DND-41 (cell line): Measurements from ENCODE around the gene SERPINI1.

ENCODE experiments used
- ATAC-seq: fragments of 200-7000 bp; cut with Tn5 transposase; 3 replicates; pipeline ENCODE4 v1.9.1; 2021; ENCODE audit warnings: low read depth; ENCODE audit not compliant: insufficient read depth
- DNase-seq: peaks from one replicate; pipeline ENCODE4 v3.0.0-alpha.2; 2020
- H2AFZ ChIP-seq: 2 replicates; pipeline ENCODE4 v1.6.0; 2012; ENCODE audit warnings: low read depth, low read length
- H3K27ac ChIP-seq: 2 replicates; pipeline ENCODE4 v1.5.1; 2012; ENCODE audit warnings: low read length, inconsistent platforms
- H3K27me3 ChIP-seq: fragments of 200-600 bp; sonication (generic); 2 replicates; pipeline ENCODE4 v1.6.0; 2012; ENCODE audit warnings: low read length, mild to moderate bottlenecking, inconsistent platforms; ENCODE audit not compliant: insufficient read depth, poor library complexity
- H3K36me3 ChIP-seq: 2 replicates; pipeline ENCODE4 v1.5.1; 2012; ENCODE audit warnings: low read length, inconsistent platforms; ENCODE audit not compliant: insufficient read depth
- H3K4me1 ChIP-seq: 2 replicates; pipeline ENCODE4 v1.5.1; 2012; ENCODE audit warnings: mild to moderate bottlenecking, low read length; ENCODE audit not compliant: insufficient read depth
- H3K4me2 ChIP-seq: 2 replicates; pipeline ENCODE4 v1.6.0; 2012; ENCODE audit warnings: mild to moderate bottlenecking, moderate library complexity, low read length, inconsistent platforms; ENCODE audit not compliant: insufficient read depth
- H3K4me3 ChIP-seq, 2 experiments: fragments of 200-600 bp in 1 of 2; shearing (Covaris generic) in 1 of 2; 2 replicates each; pipeline ENCODE4 v1.5.1; 2012 to 2016; ENCODE audit warnings: inconsistent platforms in 2 of 2, low read length in 2 of 2, mild to moderate bottlenecking in 2 of 2, low read depth in 1 of 2, moderate library complexity in 1 of 2
- H3K79me2 ChIP-seq: 2 replicates; pipeline ENCODE4 v1.6.0; 2012; ENCODE audit warnings: low read length, inconsistent platforms; ENCODE audit not compliant: insufficient read depth
- H3K9ac ChIP-seq: 2 replicates; pipeline ENCODE4 v1.6.0; 2012; ENCODE audit warnings: low read depth, mild to moderate bottlenecking, inconsistent platforms, low read length, moderate library complexity
- H3K9me3 ChIP-seq: 2 replicates; pipeline ENCODE4 v1.5.1; 2012; ENCODE audit warnings: low read length, moderate library complexity, mild to moderate bottlenecking, inconsistent platforms; ENCODE audit not compliant: insufficient read depth, severe bottlenecking
- H4K20me1 ChIP-seq: 2 replicates; pipeline ENCODE4 v1.6.0; 2012; ENCODE audit warnings: low read length; ENCODE audit not compliant: insufficient read depth
- EZH2 ChIP-seq: IDR thresholded peaks from 3 replicates; pipeline ENCODE4 v1.6.1; 2012; ENCODE audit warnings: borderline replicate concordance, low read depth, mild to moderate bottlenecking, moderate library complexity, low read length, inconsistent platforms; ENCODE audit not compliant: severe bottlenecking
- TF ChIP-seq, protein P1 (sequence below): IDR thresholded peaks from 2 replicates; pipeline ENCODE4 v1.5.1; 2012; ENCODE audit warnings: borderline replicate concordance, low read length, moderate library complexity, mild to moderate bottlenecking; ENCODE audit not compliant: poor library complexity, severe bottlenecking; ENCODE audit errors: extremely low read depth

SERPINI1 gene

DNA sequence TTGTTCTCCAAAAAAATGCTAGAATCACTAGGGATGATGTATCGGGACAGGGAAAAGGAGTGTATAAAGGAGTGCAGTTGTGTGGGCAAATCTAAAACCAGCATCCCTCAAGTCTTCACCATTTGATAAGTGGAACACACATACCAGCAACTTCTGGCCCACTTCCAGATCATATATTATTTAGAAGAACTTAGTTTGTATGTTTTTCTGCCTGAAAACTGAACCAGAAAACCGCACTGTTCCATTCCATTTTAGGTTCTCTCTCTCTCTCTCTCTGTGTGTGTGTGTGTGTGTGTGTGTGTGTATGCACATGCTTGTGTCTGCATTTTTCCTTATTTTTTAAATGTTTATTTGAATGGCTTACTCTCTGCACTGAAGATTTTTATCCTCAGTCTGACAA lies 93.5 kb downstream of the SERPINI1 start:
- no peaks in the 10 kb centered on the region for H3K79me2 ChIP-seq
- H3K9ac ChIP-seq = no peak overlapping the region
- ATAC-seq (no peak), DNase-seq (no peak)
- H3K36me3 ChIP-seq = no peaks in the 10 kb centered on the region
- no peak overlapping the region for H3K27ac ChIP-seq
- H3K4me1 ChIP-seq = no peaks in the 10 kb centered on the region
- no peaks in the 10 kb centered on the region for H3K9me3 ChIP-seq
- no peak overlapping the region for H3K4me3 ChIP-seq
- no peaks in the 10 kb centered on the region for H4K20me1 ChIP-seq
- no peak for TF ChIP-seq EZH2
- TF ChIP-seq, protein P1, sequence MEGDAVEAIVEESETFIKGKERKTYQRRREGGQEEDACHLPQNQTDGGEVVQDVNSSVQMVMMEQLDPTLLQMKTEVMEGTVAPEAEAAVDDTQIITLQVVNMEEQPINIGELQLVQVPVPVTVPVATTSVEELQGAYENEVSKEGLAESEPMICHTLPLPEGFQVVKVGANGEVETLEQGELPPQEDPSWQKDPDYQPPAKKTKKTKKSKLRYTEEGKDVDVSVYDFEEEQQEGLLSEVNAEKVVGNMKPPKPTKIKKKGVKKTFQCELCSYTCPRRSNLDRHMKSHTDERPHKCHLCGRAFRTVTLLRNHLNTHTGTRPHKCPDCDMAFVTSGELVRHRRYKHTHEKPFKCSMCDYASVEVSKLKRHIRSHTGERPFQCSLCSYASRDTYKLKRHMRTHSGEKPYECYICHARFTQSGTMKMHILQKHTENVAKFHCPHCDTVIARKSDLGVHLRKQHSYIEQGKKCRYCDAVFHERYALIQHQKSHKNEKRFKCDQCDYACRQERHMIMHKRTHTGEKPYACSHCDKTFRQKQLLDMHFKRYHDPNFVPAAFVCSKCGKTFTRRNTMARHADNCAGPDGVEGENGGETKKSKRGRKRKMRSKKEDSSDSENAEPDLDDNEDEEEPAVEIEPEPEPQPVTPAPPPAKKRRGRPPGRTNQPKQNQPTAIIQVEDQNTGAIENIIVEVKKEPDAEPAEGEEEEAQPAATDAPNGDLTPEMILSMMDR = no peak
- no peaks in the 10 kb centered on the region for H3K27me3 ChIP-seq
- no peak overlapping the region for H2AFZ ChIP-seq
- no peak overlapping the region for H3K4me2 ChIP-seq

DNA sequence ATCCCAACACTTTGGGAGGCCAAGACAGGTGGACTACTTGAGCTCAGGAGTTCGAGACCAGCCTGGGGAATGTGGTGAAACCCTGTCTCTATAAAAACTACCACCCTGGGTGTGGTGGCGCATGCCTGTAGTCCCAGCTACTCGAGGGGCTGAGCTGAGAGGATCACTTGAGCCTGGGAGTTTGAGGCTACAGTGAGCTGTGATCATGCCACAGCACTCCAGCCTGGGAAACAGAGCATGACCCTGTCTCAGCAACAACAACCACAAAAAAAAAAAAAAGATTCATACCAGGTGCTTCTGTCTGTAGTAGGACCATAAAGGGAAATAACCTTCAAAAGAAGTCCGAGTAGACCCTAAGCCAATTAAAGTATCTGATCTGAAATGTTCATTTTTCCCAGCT lies 94.5 kb downstream of the SERPINI1 start:
- DNase-seq (no peak), ATAC-seq (no peak)
- no peaks in the 10 kb centered on the region for H3K79me2 ChIP-seq
- no peaks in the 10 kb centered on the region for H3K27me3 ChIP-seq
- no peak overlapping the region for H3K4me2 ChIP-seq
- no peak for TF ChIP-seq EZH2
- TF ChIP-seq, protein P1 = no peak
- no peak overlapping the region for H3K9ac ChIP-seq
- no peak overlapping the region for H2AFZ ChIP-seq
- H3K4me3 ChIP-seq = no peak overlapping the region
- no peaks in the 10 kb centered on the region for H4K20me1 ChIP-seq
- H3K9me3 ChIP-seq = no peaks in the 10 kb centered on the region
- no peak overlapping the region for H3K27ac ChIP-seq
- no peaks in the 10 kb centered on the region for H3K36me3 ChIP-seq
- H3K4me1 ChIP-seq = no peaks in the 10 kb centered on the region

DNA sequence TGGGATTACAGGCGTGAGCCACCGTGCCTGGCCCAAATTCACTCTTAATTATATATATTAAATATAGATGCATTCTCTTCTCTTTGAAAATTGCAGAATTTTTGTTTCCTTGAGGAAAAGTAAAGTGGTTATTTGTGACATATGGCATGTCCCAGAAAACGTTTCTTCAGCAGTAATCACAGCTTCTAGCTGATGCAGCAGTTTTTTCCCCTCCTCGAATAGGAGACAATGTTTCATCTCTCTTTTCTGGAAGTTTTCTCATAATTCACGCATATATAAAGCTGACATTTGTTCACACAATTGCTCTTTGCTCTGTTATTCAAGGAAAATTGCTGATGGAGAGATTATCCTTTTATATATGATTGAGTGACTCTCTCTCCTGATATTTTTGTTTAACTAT lies 99.8 kb downstream of the SERPINI1 start:
- no peaks in the 10 kb centered on the region for H3K9me3 ChIP-seq
- no peak overlapping the region for H2AFZ ChIP-seq
- no peaks in the 10 kb centered on the region for H3K27me3 ChIP-seq
- no peak for TF ChIP-seq EZH2
- no peaks in the 10 kb centered on the region for H3K36me3 ChIP-seq
- ATAC-seq (no peak), DNase-seq (no peak)
- H3K27ac ChIP-seq = no peak overlapping the region
- no peak overlapping the region for H3K9ac ChIP-seq
- H3K4me3 ChIP-seq = no peak overlapping the region
- H3K4me2 ChIP-seq = no peak overlapping the region
- H3K79me2 ChIP-seq = no peaks in the 10 kb centered on the region
- no peaks in the 10 kb centered on the region for H3K4me1 ChIP-seq
- no peaks in the 10 kb centered on the region for H4K20me1 ChIP-seq

DNA sequence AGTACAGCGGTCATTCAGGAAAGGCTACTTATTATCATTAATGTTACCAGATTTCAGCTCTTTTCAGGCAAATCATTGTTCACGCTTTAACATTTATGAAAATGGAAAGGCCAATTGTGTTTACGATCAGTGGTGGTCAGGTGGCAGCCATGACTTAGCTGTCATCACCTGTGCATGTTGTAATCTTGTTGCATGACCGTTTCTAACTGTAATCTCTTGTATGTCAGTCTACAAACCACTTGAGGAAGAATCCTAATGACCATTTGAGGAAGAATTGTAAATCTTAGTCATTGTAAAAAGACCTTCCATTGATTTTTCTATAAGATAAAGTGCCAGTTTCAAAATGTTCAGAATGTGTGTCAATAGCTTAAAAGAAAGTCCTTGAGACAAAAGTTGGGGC lies 100.4 kb downstream of the SERPINI1 start:
- DNase-seq = no peak
- no peaks in the 10 kb centered on the region for H3K9me3 ChIP-seq
- no peak overlapping the region for H3K4me3 ChIP-seq
- no peak overlapping the region for H2AFZ ChIP-seq
- H4K20me1 ChIP-seq = no peaks in the 10 kb centered on the region
- no peaks in the 10 kb centered on the region for H3K27me3 ChIP-seq
- no peaks in the 10 kb centered on the region for H3K36me3 ChIP-seq
- no peaks in the 10 kb centered on the region for H3K4me1 ChIP-seq
- no peak overlapping the region for H3K9ac ChIP-seq
- H3K27ac ChIP-seq = no peak overlapping the region
- H3K4me2 ChIP-seq = no peak overlapping the region
- ATAC-seq = no peak
- no peaks in the 10 kb centered on the region for H3K79me2 ChIP-seq
- TF ChIP-seq, protein P1 = no peak
- TF ChIP-seq EZH2 = no peak
